Measurements from ENCODE around the gene ADAP2.
"Not testable (repeated sequence)": the region's sequence is repeated elsewhere in the genome, so short reads cannot be mapped to it uniquely, and the experiment has no call there.

Gene ADAP2, protein sequence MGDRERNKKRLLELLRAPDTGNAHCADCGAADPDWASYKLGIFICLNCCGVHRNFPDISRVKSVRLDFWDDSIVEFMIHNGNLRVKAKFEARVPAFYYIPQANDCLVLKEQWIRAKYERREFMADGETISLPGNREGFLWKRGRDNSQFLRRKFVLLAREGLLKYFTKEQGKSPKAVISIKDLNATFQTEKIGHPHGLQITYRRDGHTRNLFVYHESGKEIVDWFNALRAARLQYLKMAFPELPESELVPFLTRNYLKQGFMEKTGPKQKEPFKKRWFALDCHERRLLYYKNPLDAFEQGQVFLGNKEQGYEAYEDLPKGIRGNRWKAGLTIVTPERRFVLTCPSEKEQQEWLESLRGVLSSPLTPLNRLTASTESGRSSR

DNA sequence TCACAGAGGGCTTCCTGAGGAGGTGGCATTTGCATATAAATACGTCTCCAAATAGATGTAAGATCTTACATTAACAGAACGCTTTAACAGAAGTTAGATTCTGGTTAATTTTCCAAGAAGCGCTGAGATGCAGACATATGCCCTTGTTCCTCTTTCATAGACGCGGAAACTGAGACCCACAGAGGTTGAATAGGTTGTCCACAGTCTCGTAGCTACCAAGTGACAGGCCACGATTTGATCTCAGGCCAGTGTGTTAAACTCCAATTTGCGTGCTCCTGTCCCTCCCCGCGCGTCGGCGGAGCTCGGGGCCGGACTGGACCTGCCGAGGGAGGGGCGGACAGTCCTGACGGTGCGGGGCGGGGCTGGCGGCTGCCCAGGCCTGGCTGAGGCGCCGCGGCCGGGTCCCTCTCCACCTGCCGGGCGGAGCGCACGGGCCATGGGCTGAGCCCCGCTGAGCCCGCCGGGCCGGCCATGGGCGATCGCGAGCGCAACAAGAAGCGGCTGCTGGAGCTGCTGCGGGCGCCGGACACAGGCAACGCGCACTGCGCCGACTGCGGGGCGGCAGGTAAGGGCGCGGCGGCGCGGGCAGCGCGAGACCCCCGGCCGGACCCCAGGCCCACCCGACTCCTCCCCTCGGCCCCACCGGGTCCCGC lies at the start of gene ADAP2:
TSS of gene ADAP2 (plus strand) at position 402 of the 653 bp plus-strand sequence. CDS start at position 472, 70 bp downstream.
- no peaks in the 10 kb centered on the region for H3K79me2 ChIP-seq (ENCODE audit: control insufficient read depth, insufficient read depth, low read length, unreplicated experiment)
- no peak within 1 kb of the TSS for H3K27ac ChIP-seq (ENCODE audit: low read depth, low read length)
- H2AFZ ChIP-seq (ENCODE audit: low read length, unreplicated experiment), result peak within 1 kb of the TSS; percentile 60
- no peaks in the 10 kb centered on the region for H3K36me3 ChIP-seq (ENCODE audit: insufficient read depth, low read length)
- peak within 1 kb of the TSS; percentile 54 for H3K4me3 ChIP-seq (ENCODE audit: low read depth, low read length)
- H3K4me1 ChIP-seq (ENCODE audit: control insufficient read depth, insufficient read depth, low read length, unreplicated experiment), result peaks cover 4% of the 10 kb centered on the region
- H3K27me3 ChIP-seq (ENCODE audit: insufficient read depth, low read length), result peaks cover 33% of the 10 kb centered on the region

GRCh38 chr17:30886187-30886586 lies 35.6 kb upstream of the ADAP2 start:
- H3K27me3 ChIP-seq (ENCODE audit: insufficient read depth, low read length), result no peaks in the 10 kb centered on the region
- H3K27ac ChIP-seq (ENCODE audit: low read depth, low read length), result no peak overlapping the region
- no peak overlapping the region for H3K4me3 ChIP-seq (ENCODE audit: low read depth, low read length)
- H3K79me2 ChIP-seq (ENCODE audit: control insufficient read depth, insufficient read depth, low read length, unreplicated experiment), result no peaks in the 10 kb centered on the region
- no peak overlapping the region for H2AFZ ChIP-seq (ENCODE audit: low read length, unreplicated experiment)
- no peaks in the 10 kb centered on the region; the same call in 1 of the 2 replicates for H3K36me3 ChIP-seq (ENCODE audit: insufficient read depth, low read length)
- H3K4me1 ChIP-seq (ENCODE audit: control insufficient read depth, insufficient read depth, low read length, unreplicated experiment), result no peaks in the 10 kb centered on the region

- Histone ChIP-seq H3K4me3 (ENCODE audit: low read depth, low read length) (no peak overlapping the region), H3K27ac (ENCODE audit: low read depth, low read length) (no peak overlapping the region), H3K79me2 (ENCODE audit: control insufficient read depth, insufficient read depth, low read length, unreplicated experiment) (no peaks in the 10 kb centered on the region), H3K36me3 (ENCODE audit: insufficient read depth, low read length) (peaks cover 10% of the 10 kb centered on the region), H3K4me1 (ENCODE audit: control insufficient read depth, insufficient read depth, low read length, unreplicated experiment) (no peaks in the 10 kb centered on the region), H2AFZ (ENCODE audit: low read length, unreplicated experiment) (no peak overlapping the region), H3K27me3 (ENCODE audit: insufficient read depth, low read length) (no peaks in the 10 kb centered on the region)
Measured at GRCh38 chr17:30894236-30894635, 27.5 kb upstream of the ADAP2 start.

DNA sequence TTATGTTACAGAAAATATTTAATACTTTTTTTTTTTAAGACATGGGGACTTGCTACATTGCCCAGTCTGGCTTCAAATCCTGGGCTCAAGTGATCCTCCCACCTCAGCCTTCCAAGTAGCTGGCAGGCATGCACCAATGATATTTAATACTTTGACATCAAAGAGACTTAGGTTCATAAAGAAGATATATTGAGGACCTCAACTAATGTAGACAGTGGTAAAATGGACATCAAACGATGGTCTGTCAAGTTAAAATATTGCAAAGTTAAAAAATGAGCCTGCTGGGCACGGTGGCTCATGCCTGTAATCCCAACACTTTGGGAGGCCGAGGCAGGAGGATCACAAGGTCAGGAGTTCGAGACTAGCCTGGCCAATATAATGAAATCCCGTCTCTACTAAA lies 24.4 kb upstream of the ADAP2 start:
- Histone ChIP-seq H3K27me3 (ENCODE audit: insufficient read depth, low read length) (no peaks in the 10 kb centered on the region), H3K27ac (ENCODE audit: low read depth, low read length) (no peak overlapping the region), H2AFZ (ENCODE audit: low read length, unreplicated experiment) (no peak overlapping the region), H3K4me1 (ENCODE audit: control insufficient read depth, insufficient read depth, low read length, unreplicated experiment) (no peaks in the 10 kb centered on the region), H3K4me3 (ENCODE audit: low read depth, low read length) (no peak overlapping the region), H3K36me3 (ENCODE audit: insufficient read depth, low read length) (peaks cover 16% of the 10 kb centered on the region), H3K79me2 (ENCODE audit: control insufficient read depth, insufficient read depth, low read length, unreplicated experiment) (no peaks in the 10 kb centered on the region)

- Histone ChIP-seq H3K4me3 (ENCODE audit: low read depth, low read length) (peak overlapping the region; percentile 90), H2AFZ (ENCODE audit: low read length, unreplicated experiment) (peak overlapping the region; percentile 87), H3K79me2 (ENCODE audit: control insufficient read depth, insufficient read depth, low read length, unreplicated experiment) (peaks cover 33% of the 10 kb centered on the region), H3K27ac (ENCODE audit: low read depth, low read length) (0 out of 2 replicates have a peak overlapping the region, but pooled peaks have one; percentile 1), H3K36me3 (ENCODE audit: insufficient read depth, low read length) (peaks cover 18% of the 10 kb centered on the region; the same call in 1 of the 2 replicates), H3K4me1 (ENCODE audit: control insufficient read depth, insufficient read depth, low read length, unreplicated experiment) (peaks cover 6% of the 10 kb centered on the region), H3K27me3 (ENCODE audit: insufficient read depth, low read length) (no peaks in the 10 kb centered on the region)
Measured at GRCh38 chr17:30905742-30906100, 16.0 kb upstream of the ADAP2 start.

DNA sequence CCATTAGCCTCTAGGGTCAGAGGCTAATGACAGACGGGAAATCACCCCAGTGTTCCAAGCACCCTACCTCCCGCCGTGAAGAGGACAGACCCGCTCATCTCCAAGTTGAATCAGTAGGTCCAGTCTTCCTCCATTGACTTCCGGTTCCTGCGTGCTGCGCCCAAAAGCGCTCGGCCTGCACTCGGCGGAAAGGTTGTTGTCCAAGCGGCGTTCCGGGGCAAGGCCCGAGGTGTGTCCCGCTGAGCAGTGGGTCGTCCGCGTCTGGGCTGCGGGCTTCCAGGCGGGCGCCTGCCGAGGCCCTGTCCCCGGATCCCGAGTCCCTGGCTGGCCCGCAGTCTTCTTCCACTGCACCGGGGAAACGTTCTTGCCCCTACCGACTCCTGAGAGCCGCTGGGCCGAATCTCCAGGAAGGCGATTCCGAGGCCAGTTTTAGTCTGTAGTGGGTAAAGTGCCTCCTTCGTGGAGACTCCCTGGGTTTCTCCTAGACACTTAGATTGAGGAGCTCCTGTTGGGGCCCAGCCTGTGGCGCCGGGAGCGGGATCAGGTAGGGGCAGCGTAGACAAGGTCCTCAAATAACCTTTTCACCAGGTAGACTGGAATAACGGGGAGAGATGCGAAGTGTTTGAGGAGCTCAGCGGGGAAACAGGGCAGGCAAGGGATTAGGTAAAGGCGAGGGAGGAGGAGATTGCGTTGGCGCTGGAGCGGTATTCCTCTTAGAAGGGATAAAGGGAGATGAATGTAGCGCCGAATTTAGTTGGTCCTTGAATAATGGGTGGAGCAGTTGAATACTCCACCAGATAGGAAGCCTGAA lies 15.4 kb upstream of the ADAP2 start, which contains the start of gene TEFM:
TSS of gene TEFM (minus strand) at position 138 of the 811 bp plus-strand sequence. CDS start at position 98, 40 bp downstream.
- Histone ChIP-seq H3K27ac (ENCODE audit: low read depth, low read length) (peak within 1 kb of the TSS; percentile 48), H3K27me3 (ENCODE audit: insufficient read depth, low read length) (no peaks in the 10 kb centered on the region), H3K79me2 (ENCODE audit: control insufficient read depth, insufficient read depth, low read length, unreplicated experiment) (peaks cover 33% of the 10 kb centered on the region)

DNA sequence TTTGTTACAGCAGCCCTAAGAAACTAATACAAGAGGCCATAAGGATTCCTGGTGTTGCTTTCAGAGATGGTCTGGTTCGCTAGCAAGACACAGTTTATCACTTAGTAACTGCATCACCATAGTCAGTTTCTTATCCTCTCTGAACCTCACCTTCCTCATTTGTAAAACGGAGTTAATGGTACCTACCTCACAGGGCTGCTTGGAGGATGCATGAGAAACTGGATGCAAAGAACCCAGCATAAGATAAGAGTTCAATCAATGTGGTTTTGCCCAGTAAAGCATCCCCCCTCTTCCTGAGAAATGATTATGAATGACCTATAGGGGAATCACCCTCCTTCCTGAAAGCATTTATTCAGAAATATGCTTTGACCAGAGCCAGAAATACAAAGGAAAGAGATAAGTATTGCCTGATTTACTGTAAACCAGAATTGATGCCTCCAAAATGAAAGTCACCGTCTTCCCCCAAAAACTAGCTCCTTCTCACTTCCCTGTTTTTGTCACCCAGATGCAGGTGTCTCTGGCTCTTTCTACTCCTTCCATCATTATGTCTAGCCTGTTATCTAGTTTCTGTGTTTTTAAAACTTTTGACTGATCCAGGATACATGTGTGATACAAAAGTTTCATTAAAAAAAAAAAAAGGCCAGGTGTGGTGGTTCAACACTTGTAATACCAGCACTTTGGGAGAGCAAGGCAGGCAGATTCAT lies 12.9 kb upstream of the ADAP2 start:
- H3K79me2 ChIP-seq (ENCODE audit: control insufficient read depth, insufficient read depth, low read length, unreplicated experiment), result peaks cover 26% of the 10 kb centered on the region
- no peak overlapping the region for H2AFZ ChIP-seq (ENCODE audit: low read length, unreplicated experiment)
- H3K4me1 ChIP-seq (ENCODE audit: control insufficient read depth, insufficient read depth, low read length, unreplicated experiment), result peaks cover 6% of the 10 kb centered on the region
- H3K36me3 ChIP-seq (ENCODE audit: insufficient read depth, low read length), result 0 out of 2 replicates have a peak, but pooled peaks cover 4% of the 10 kb centered on the region
- H3K27ac ChIP-seq (ENCODE audit: low read depth, low read length), result no peak overlapping the region
- no peak overlapping the region for H3K4me3 ChIP-seq (ENCODE audit: low read depth, low read length)
- H3K27me3 ChIP-seq (ENCODE audit: insufficient read depth, low read length), result no peaks in the 10 kb centered on the region

More for the DNA sequence above, 15.4 kb upstream of the ADAP2 start, which contains the start of gene TEFM:
- Histone ChIP-seq H2AFZ (ENCODE audit: low read length, unreplicated experiment) (peak within 1 kb of the TSS; percentile 93), H3K4me3 (ENCODE audit: low read depth, low read length) (peak within 1 kb of the TSS; percentile 90), H3K36me3 (ENCODE audit: insufficient read depth, low read length) (peaks cover 17% of the 10 kb centered on the region; the same call in 1 of the 2 replicates), H3K4me1 (ENCODE audit: control insufficient read depth, insufficient read depth, low read length, unreplicated experiment) (peaks cover 6% of the 10 kb centered on the region)

GRCh38 chr17:30910151-30910550 lies 11.6 kb upstream of the ADAP2 start:
- H3K79me2 ChIP-seq (ENCODE audit: control insufficient read depth, insufficient read depth, low read length, unreplicated experiment), result peaks cover 18% of the 10 kb centered on the region
- not testable (repeated sequence) for H3K27ac ChIP-seq (ENCODE audit: low read depth, low read length); H3K4me1 ChIP-seq (ENCODE audit: control insufficient read depth, insufficient read depth, low read length, unreplicated experiment); H3K36me3 ChIP-seq (ENCODE audit: insufficient read depth, low read length); H3K4me3 ChIP-seq (ENCODE audit: low read depth, low read length); H3K27me3 ChIP-seq (ENCODE audit: insufficient read depth, low read length); H2AFZ ChIP-seq (ENCODE audit: low read length, unreplicated experiment)

- H3K79me2 ChIP-seq (ENCODE audit: control insufficient read depth, insufficient read depth, low read length, unreplicated experiment), result no peaks in the 10 kb centered on the region
- no peaks in the 10 kb centered on the region for H3K36me3 ChIP-seq (ENCODE audit: insufficient read depth, low read length)
- no peak overlapping the region for H2AFZ ChIP-seq (ENCODE audit: low read length, unreplicated experiment)
- no peak overlapping the region for H3K27ac ChIP-seq (ENCODE audit: low read depth, low read length)
- H3K4me3 ChIP-seq (ENCODE audit: low read depth, low read length), result no peak overlapping the region
- H3K27me3 ChIP-seq (ENCODE audit: insufficient read depth, low read length), result no peaks in the 10 kb centered on the region
- no peaks in the 10 kb centered on the region for H3K4me1 ChIP-seq (ENCODE audit: control insufficient read depth, insufficient read depth, low read length, unreplicated experiment)
Measured at GRCh38 chr17:30913955-30914354, 7.8 kb upstream of the ADAP2 start.
